ENCODE data around the gene UPB1.

The UPB1 gene

GRCh38 chr22:24503843-24504338 is 8.8 kb downstream of the UPB1 start:
- no peak for DNase-seq (ENCODE audit: low read depth, low spot score)

GRCh38 chr22:24504540-24504939 is 9.4 kb downstream of the UPB1 start:
- no peak for DNase-seq (ENCODE audit: low read depth, low spot score)

- no peak for DNase-seq (ENCODE audit: low read depth, low spot score)
Measured at GRCh38 chr22:24504956-24505736, 10.0 kb downstream of the UPB1 start.

- DNase-seq (ENCODE audit: low read depth, low spot score) = peak; percentile 43
Measured at GRCh38 chr22:24506802-24507438, 11.8 kb downstream of the UPB1 start.

- peak; percentile 40 for DNase-seq (ENCODE audit: low read depth, low spot score)
Measured at GRCh38 chr22:24507716-24508115, 12.6 kb downstream of the UPB1 start.

GRCh38 chr22:24510637-24511625 is 15.8 kb downstream of the UPB1 start:
- no peak for DNase-seq (ENCODE audit: low read depth, low spot score)

- no peak for DNase-seq (ENCODE audit: low read depth, low spot score)
Measured at GRCh38 chr22:24512043-24512442, 16.9 kb downstream of the UPB1 start.

GRCh38 chr22:24513378-24514240 is 18.5 kb downstream of the UPB1 start:
- DNase-seq (ENCODE audit: low read depth, low spot score) = no peak

GRCh38 chr22:24514241-24515026 is 19.3 kb downstream of the UPB1 start:
- no peak for DNase-seq (ENCODE audit: low read depth, low spot score)

- DNase-seq (ENCODE audit: low read depth, low spot score) = no peak
Measured at GRCh38 chr22:24515027-24515338, 19.9 kb downstream of the UPB1 start.

- no peak for DNase-seq (ENCODE audit: low read depth, low spot score)
Measured at GRCh38 chr22:24516301-24516737, 21.2 kb downstream of the UPB1 start.

- no peak for DNase-seq (ENCODE audit: low read depth, low spot score)
Measured at GRCh38 chr22:24517446-24517845, 22.3 kb downstream of the UPB1 start.

- no peak for DNase-seq (ENCODE audit: low read depth, low spot score)
Measured at GRCh38 chr22:24518228-24518627, 23.1 kb downstream of the UPB1 start.

GRCh38 chr22:24518771-24519485 is 23.8 kb downstream of the UPB1 start:
- DNase-seq (ENCODE audit: low read depth, low spot score) = no peak

GRCh38 chr22:24519496-24519895 is 24.4 kb downstream of the UPB1 start:
- no peak for DNase-seq (ENCODE audit: low read depth, low spot score)

GRCh38 chr22:24521791-24522245 is 26.7 kb downstream of the UPB1 start:
- peak; percentile 89 for DNase-seq (ENCODE audit: low read depth, low spot score)

- DNase-seq (ENCODE audit: low read depth, low spot score) = no peak
Measured at GRCh38 chr22:24523873-24524272, 28.7 kb downstream of the UPB1 start.

- peak; percentile 89 for DNase-seq (ENCODE audit: low read depth, low spot score)
Measured at GRCh38 chr22:24525416-24526037, 30.4 kb downstream of the UPB1 start.

GRCh38 chr22:24526191-24526590 is 31.1 kb downstream of the UPB1 start:
- peak; percentile 18 for DNase-seq (ENCODE audit: low read depth, low spot score)

Measured in ELF-1 (cell line).